Measurements from ENCODE around the gene OR2T35. TPM values are rescaled to one million over a fixed set of nuclear protein-coding genes. Genes with fewer than 3 reads are reported as not detected.

Gene OR2T35
- total and polyA plus RNA-seq, 2 donors (not counting 1 experiment from before 2014, with no cell fraction given), result 0.10 to 0.30 TPM

DNA sequence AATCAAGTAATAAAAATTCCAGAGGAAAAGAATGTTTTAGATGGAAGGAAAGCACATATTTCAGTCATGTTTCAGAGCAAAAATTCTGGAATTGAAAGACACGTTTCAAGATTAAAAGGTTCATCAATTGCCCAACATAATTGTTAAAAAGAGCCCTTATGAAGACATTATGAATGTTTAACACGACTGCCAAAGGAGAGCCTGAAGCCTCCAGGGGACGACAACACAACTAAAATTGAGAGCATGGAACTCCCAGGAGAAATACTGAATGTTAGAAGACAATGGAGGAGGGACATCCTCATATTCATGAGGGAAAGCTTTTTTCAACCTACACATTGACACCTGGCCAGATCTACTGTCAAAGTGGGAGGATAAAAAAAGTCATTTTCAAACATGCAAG lies 26.2 kb downstream of the OR2T35 start:
- Histone ChIP-seq H3K9ac (ENCODE audit: low read length) (no peak overlapping the region), H3K27ac (ENCODE audit: low read length in 2 of 2) (no peak overlapping the region), H3K4me2 (replicated peaks; ENCODE audit: low read depth, low read length, poor library complexity, severe bottlenecking) (no peak overlapping the region), H3K9me3 (ENCODE audit: control extremely low read depth in 1 of 3, control insufficient read depth in 2 of 3, insufficient read depth in 1 of 3, low read length in 2 of 3) (no peaks in the 10 kb centered on the region), H3K36me3 (replicated peaks in 1 of 2; ENCODE audit: control extremely low read depth in 1 of 2, control insufficient read depth in 1 of 2, extremely low read depth in 1 of 2, insufficient read depth in 2 of 2, low read length in 1 of 2) (no peaks in the 10 kb centered on the region), H2AFZ (ENCODE audit: insufficient read depth, low read depth, low read length, poor library complexity, severe bottlenecking) (no peak overlapping the region), H3K4me1 (ENCODE audit: control insufficient read depth in 2 of 2, insufficient read depth in 2 of 2, low read length in 2 of 2) (peaks cover 6 to 7% of the 10 kb centered on the region in 2 donors), H4K20me1 (ENCODE audit: control insufficient read depth, insufficient read depth, low read length, poor library complexity, severe bottlenecking) (no peaks in the 10 kb centered on the region), H3K4me3 (ENCODE audit: control extremely low read depth in 1 of 5, extremely low read depth in 1 of 5, insufficient read depth in 1 of 5, low read depth in 2 of 5, low read length in 4 of 5) (no peak overlapping the region), H3K27me3 (replicated peaks in 1 of 4; ENCODE audit: control extremely low read depth in 1 of 4, control insufficient read depth in 3 of 4, insufficient read depth in 4 of 4, low read length in 3 of 4) (no peaks in the 10 kb centered on the region), H3K79me2 (ENCODE audit: control insufficient read depth, insufficient read depth, low read length) (peaks cover 4% of the 10 kb centered on the region)
- DNase-seq (peak; percentile 56), ATAC-seq (ENCODE audit: low read depth) (no peak)
- CTCF ChIA-PET, result interaction anchor here (0.8 to 15.1 kb wide), 10 partner anchors 9 to 305 kb away, joined by 3 to 315 read pairs (median 4); no protein-coding TSS in a partner anchor
- Mint-ChIP-seq H3K4me3 (no peak overlapping the region), H3K9me3 (ENCODE audit: insufficient read depth) (no peaks in the 10 kb centered on the region), H3K4me1 (peaks cover 11% of the 10 kb centered on the region), H3K27me3 (no peaks in the 10 kb centered on the region), H3K27ac (no peak overlapping the region)
- POLR2A ChIA-PET, result no interaction called here
- WGBS (ENCODE audit: insufficient coverage), result no CpG with 5 or more reads among the region's 3 CpGs
- TF ChIP-seq EZH2 (IDR thresholded peaks at IDR 0.05; ENCODE audit: borderline replicate concordance, insufficient read depth, low read depth, low read length, poor library complexity, severe bottlenecking), result no peak
- TF ChIP-seq, protein P1, sequence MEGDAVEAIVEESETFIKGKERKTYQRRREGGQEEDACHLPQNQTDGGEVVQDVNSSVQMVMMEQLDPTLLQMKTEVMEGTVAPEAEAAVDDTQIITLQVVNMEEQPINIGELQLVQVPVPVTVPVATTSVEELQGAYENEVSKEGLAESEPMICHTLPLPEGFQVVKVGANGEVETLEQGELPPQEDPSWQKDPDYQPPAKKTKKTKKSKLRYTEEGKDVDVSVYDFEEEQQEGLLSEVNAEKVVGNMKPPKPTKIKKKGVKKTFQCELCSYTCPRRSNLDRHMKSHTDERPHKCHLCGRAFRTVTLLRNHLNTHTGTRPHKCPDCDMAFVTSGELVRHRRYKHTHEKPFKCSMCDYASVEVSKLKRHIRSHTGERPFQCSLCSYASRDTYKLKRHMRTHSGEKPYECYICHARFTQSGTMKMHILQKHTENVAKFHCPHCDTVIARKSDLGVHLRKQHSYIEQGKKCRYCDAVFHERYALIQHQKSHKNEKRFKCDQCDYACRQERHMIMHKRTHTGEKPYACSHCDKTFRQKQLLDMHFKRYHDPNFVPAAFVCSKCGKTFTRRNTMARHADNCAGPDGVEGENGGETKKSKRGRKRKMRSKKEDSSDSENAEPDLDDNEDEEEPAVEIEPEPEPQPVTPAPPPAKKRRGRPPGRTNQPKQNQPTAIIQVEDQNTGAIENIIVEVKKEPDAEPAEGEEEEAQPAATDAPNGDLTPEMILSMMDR (IDR thresholded peaks at IDR 0.05), result peak; percentile 80
- intact Hi-C loops (cut with micrococcal nuclease), result loop anchor here (10.0 kb wide), 1 partner anchor 374 kb away; no protein-coding TSS in a partner anchor

DNA sequence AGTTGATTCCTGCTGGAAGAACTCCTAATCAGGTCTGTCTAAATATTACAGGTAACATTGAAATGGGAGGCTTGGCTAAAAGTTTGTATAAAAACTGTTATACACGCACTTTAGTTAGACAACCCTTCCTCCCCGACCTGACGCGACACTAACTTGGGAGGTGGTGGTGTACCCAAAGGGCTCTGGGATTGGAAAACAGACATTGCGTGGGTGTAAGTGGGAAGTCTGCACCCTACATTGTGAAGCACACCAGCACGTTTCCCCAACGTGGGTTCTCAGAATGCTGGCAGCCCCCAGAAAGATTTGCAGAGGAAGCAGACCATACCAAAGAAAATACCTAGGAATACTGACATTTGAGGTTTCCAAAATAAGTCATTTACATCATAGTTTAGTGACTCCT lies 27.0 kb downstream of the OR2T35 start:
- no peak overlapping the region for H3K9ac ChIP-seq (ENCODE audit: low read length)
- no peak overlapping the region for H3K4me2 ChIP-seq (replicated peaks; ENCODE audit: low read depth, low read length, poor library complexity, severe bottlenecking)
- H2AFZ ChIP-seq (ENCODE audit: insufficient read depth, low read depth, low read length, poor library complexity, severe bottlenecking), result no peak overlapping the region
- H3K4me1 Mint-ChIP-seq, result peaks cover 10% of the 10 kb centered on the region
- no peaks in the 10 kb centered on the region for H3K9me3 ChIP-seq (ENCODE audit: control extremely low read depth in 1 of 3, control insufficient read depth in 2 of 3, insufficient read depth in 1 of 3, low read length in 2 of 3)
- TF ChIP-seq, protein P1 (IDR thresholded peaks at IDR 0.05), result no peak
- no peak for TF ChIP-seq EZH2 (IDR thresholded peaks at IDR 0.05; ENCODE audit: borderline replicate concordance, insufficient read depth, low read depth, low read length, poor library complexity, severe bottlenecking)
- ATAC-seq (ENCODE audit: low read depth) (no peak), DNase-seq (no peak)
- 83% methylated on average over 6 of the region's 7 CpGs for WGBS (ENCODE audit: insufficient coverage)
- no peaks in the 10 kb centered on the region for H3K27me3 Mint-ChIP-seq
- no peaks in the 10 kb centered on the region for H4K20me1 ChIP-seq (ENCODE audit: control insufficient read depth, insufficient read depth, low read length, poor library complexity, severe bottlenecking)
- H3K27me3 ChIP-seq (replicated peaks in 1 of 4; ENCODE audit: control extremely low read depth in 1 of 4, control insufficient read depth in 3 of 4, insufficient read depth in 4 of 4, low read length in 3 of 4), result no peaks in the 10 kb centered on the region
- intact Hi-C loops (cut with micrococcal nuclease), result loop anchor here (10.0 kb wide), 1 partner anchor 373 kb away; no protein-coding TSS in a partner anchor
- H3K27ac Mint-ChIP-seq, result no peak overlapping the region
- peaks cover 4% of the 10 kb centered on the region for H3K79me2 ChIP-seq (ENCODE audit: control insufficient read depth, insufficient read depth, low read length)
- ChIA-PET CTCF (interaction anchor here (1.0 to 15.1 kb wide), 5 partner anchors 68 to 214 kb away, joined by 4 to 315 read pairs (median 5); no protein-coding TSS in a partner anchor), POLR2A (no interaction called here)
- peaks cover 6% of the 10 kb centered on the region in 2 donors for H3K4me1 ChIP-seq (ENCODE audit: control insufficient read depth in 2 of 2, insufficient read depth in 2 of 2, low read length in 2 of 2)
- H3K9me3 Mint-ChIP-seq (ENCODE audit: insufficient read depth), result no peaks in the 10 kb centered on the region
- no peak overlapping the region for H3K4me3 Mint-ChIP-seq
- no peak overlapping the region for H3K4me3 ChIP-seq (ENCODE audit: control extremely low read depth in 1 of 5, extremely low read depth in 1 of 5, insufficient read depth in 1 of 5, low read depth in 2 of 5, low read length in 4 of 5)
- H3K27ac ChIP-seq (ENCODE audit: low read length in 2 of 2), result no peak overlapping the region
- no peaks in the 10 kb centered on the region for H3K36me3 ChIP-seq (replicated peaks in 1 of 2; ENCODE audit: control extremely low read depth in 1 of 2, control insufficient read depth in 1 of 2, extremely low read depth in 1 of 2, insufficient read depth in 2 of 2, low read length in 1 of 2)
